RWPE2 (cell line): ENCODE measurements around the gene SYNM.

Experiments used
- ATAC-seq: fragments of 200-7000 bp; cut with Tn5 transposase; 3 replicates; pipeline ENCODE4 v1.9.1; 2021; ENCODE audit warnings: low read depth
- DNase-seq: peaks from one replicate; pipeline ENCODE4 v3.0.0-alpha.2; 2020; ENCODE audit warnings: low spot score
- H3K27ac ChIP-seq: fragments of 450-650 bp; 2 replicates; pipeline ENCODE4 v1.5.1; 2017; ENCODE audit warnings: mild to moderate bottlenecking; ENCODE audit not compliant: poor library complexity, severe bottlenecking
- H3K27me3 ChIP-seq: fragments of 250-450 bp; sonication (Bioruptor Pico); 2 replicates; pipeline ENCODE4 v1.5.1; 2021; ENCODE audit warnings: mild to moderate bottlenecking, moderate library complexity; ENCODE audit not compliant: insufficient read depth, poor library complexity, severe bottlenecking
- H3K36me3 ChIP-seq: fragments of 250-450 bp; sonication (Bioruptor Pico); 2 replicates; pipeline ENCODE4 v1.5.1; 2020; ENCODE audit warnings: low read depth, mild to moderate bottlenecking, moderate library complexity
- H3K4me1 ChIP-seq: fragments of 250-450 bp; sonication (Bioruptor Pico); 2 replicates; pipeline ENCODE4 v1.5.1; 2021; ENCODE audit warnings: mild to moderate bottlenecking, moderate library complexity; ENCODE audit not compliant: insufficient read depth, poor library complexity, severe bottlenecking
- H3K4me3 ChIP-seq: fragments of 250-450 bp; sonication (Bioruptor Pico); 2 replicates; pipeline ENCODE4 v1.5.1; 2021; ENCODE audit warnings: mild to moderate bottlenecking, moderate library complexity; ENCODE audit not compliant: severe bottlenecking
- H3K9me3 ChIP-seq: fragments of 250-450 bp; sonication (Bioruptor Pico); 2 replicates; pipeline ENCODE4 v1.5.1; 2021; ENCODE audit warnings: mild to moderate bottlenecking, moderate library complexity; ENCODE audit not compliant: severe bottlenecking
- TF ChIP-seq, protein P1 (sequence below): fragments of 450-650 bp; IDR thresholded peaks from one replicate; pipeline ENCODE4 v1.5.1; 2017; ENCODE audit warnings: mild to moderate bottlenecking, moderate library complexity; ENCODE audit not compliant: poor library complexity, severe bottlenecking

SYNM gene

DNA sequence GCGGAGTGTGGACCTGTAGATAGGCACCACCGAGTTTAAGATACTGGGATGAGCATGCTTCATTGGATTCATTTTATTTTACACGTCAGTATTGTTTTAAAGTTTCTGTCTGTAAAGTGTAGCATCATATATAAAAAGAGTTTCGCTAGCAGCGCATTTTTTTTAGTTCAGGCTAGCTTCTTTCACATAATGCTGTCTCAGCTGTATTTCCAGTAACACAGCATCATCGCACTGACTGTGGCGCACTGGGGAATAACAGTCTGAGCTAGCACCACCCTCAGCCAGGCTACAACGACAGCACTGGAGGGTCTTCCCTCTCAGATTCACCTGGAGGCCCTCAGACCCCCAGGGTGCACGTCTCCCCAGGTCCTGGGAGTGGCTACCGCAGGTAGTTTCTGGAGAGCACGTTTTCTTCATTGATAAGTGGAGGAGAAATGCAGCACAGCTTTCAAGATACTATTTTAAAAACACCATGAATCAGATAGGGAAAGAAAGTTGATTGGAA is 29.5 kb downstream of the SYNM start:
- no peaks in the 10 kb centered on the region for H3K9me3 ChIP-seq
- H3K4me1 ChIP-seq: no peaks in the 10 kb centered on the region
- TF ChIP-seq, protein P1, sequence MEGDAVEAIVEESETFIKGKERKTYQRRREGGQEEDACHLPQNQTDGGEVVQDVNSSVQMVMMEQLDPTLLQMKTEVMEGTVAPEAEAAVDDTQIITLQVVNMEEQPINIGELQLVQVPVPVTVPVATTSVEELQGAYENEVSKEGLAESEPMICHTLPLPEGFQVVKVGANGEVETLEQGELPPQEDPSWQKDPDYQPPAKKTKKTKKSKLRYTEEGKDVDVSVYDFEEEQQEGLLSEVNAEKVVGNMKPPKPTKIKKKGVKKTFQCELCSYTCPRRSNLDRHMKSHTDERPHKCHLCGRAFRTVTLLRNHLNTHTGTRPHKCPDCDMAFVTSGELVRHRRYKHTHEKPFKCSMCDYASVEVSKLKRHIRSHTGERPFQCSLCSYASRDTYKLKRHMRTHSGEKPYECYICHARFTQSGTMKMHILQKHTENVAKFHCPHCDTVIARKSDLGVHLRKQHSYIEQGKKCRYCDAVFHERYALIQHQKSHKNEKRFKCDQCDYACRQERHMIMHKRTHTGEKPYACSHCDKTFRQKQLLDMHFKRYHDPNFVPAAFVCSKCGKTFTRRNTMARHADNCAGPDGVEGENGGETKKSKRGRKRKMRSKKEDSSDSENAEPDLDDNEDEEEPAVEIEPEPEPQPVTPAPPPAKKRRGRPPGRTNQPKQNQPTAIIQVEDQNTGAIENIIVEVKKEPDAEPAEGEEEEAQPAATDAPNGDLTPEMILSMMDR: no peak
- no peak overlapping the region for H3K27ac ChIP-seq
- no peak overlapping the region for H3K4me3 ChIP-seq
- H3K27me3 ChIP-seq: no peaks in the 10 kb centered on the region
- ATAC-seq (no peak), DNase-seq (no peak)
- 0 out of 2 replicates have a peak, but pooled peaks cover 3% of the 10 kb centered on the region for H3K36me3 ChIP-seq

DNA sequence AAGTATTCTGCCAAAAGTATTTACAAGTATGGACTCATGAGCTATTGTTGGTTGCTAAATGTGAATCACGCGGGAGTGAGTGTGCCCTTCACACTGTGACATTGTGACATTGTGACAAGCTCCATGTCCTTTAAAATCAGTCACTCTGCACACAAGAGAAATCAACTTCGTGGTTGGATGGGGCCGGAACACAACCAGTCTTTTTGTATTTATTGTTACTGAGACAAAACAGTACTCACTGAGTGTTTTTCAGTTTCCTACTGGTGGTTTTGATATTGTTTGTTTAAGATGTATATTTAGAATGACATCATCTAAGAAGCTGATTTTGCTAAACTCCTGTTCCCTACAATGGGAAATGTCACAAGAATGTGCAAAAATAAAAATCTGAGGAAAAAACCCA is 30.3 kb downstream of the SYNM start:
- H3K9me3 ChIP-seq: no peaks in the 10 kb centered on the region
- H3K4me1 ChIP-seq: no peaks in the 10 kb centered on the region
- ATAC-seq: no peak
- TF ChIP-seq, protein P1: no peak
- 0 out of 2 replicates have a peak, but pooled peaks cover 3% of the 10 kb centered on the region for H3K36me3 ChIP-seq
- DNase-seq: no peak
- no peak overlapping the region for H3K27ac ChIP-seq
- H3K4me3 ChIP-seq: no peak overlapping the region
- no peaks in the 10 kb centered on the region for H3K27me3 ChIP-seq

DNA sequence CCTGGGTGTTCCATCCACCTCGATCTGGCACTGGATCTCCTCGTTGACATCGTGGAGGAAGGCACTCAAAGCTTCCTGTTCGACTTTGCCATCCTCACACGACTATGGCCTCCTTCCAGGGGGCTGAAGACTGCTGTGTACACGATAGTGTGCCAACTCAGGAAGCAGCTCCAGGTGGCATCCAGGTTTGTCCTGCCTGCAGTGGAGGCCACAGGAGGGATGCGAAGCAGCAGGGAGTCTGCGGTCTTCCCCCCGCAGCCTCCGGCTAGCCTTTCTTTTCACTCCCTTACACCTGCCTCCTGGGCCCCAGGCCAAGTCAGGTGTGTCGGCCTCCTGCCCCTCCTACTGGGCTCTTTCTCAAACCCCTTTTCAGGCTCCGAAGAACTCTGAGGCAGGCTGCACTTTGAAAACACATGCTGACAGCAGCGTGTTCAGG is 32.2 kb downstream of the SYNM start:
- TF ChIP-seq, protein P1: no peak
- Histone ChIP-seq H3K4me1 (no peaks in the 10 kb centered on the region), H3K27ac (no peak overlapping the region), H3K9me3 (no peaks in the 10 kb centered on the region), H3K27me3 (no peaks in the 10 kb centered on the region), H3K4me3 (no peak overlapping the region), H3K36me3 (0 out of 2 replicates have a peak, but pooled peaks cover 3% of the 10 kb centered on the region)
- DNase-seq (no peak), ATAC-seq (no peak; the same call in 2 of the 3 replicates)

DNA sequence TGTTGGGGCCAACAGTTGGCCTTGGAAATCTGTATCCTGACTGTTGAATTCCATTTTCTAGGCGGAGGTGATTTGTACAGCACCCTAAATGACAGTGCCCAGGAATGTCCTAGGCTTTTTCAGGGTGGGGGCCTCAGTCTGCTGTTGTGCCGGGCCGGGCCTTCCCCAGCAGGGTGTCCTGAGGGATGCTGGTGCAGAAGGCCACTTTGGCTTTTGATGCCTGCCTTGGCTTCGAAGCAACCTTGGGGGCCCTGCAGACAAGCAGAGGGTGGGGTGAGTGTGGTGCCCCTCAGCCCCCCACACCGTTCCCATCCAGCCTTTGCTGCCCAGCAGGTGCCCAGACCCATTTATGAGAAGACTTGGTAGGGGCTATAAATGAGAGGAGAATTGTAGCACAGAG is 33.0 kb downstream of the SYNM start:
- Histone ChIP-seq H3K27me3 (no peaks in the 10 kb centered on the region), H3K27ac (no peak overlapping the region), H3K4me3 (no peak overlapping the region), H3K4me1 (no peaks in the 10 kb centered on the region), H3K9me3 (no peaks in the 10 kb centered on the region), H3K36me3 (0 out of 2 replicates have a peak, but pooled peaks cover 3% of the 10 kb centered on the region)
- TF ChIP-seq, protein P1: no peak
- ATAC-seq (no peak), DNase-seq (no peak)

DNA sequence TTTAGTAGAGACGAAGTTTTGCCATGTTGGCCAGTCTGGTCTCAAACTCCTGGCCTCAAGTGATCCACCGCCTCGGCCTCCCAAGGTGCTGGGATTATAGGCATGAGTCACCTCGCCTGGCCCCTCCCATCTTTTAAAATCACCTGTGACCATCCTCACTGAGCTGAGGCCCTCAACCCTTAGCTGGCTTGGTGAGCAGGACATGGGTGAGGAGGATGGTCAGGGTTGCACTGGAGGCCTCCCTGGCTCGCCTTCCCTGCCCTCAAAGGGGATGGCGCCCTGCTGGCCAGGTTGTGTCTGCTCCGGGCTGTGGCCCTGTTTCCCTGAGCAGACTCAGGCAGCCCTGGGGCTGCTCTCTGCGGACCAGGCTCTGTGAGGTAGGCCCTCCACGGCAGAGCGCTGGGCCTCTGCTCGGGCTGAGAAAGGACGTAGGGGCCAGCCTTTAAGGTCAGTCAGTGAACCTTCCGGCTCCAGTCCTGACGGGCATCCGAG is 33.7 kb downstream of the SYNM start:
- ATAC-seq (peak; percentile 22; the same call in 2 of the 3 replicates), DNase-seq (no peak)
- 0 out of 2 replicates have a peak, but pooled peaks cover 3% of the 10 kb centered on the region for H3K36me3 ChIP-seq
- H3K27ac ChIP-seq: no peak overlapping the region
- no peaks in the 10 kb centered on the region for H3K9me3 ChIP-seq
- H3K27me3 ChIP-seq: no peaks in the 10 kb centered on the region
- TF ChIP-seq, protein P1: no peak
- H3K4me3 ChIP-seq: no peak overlapping the region
- H3K4me1 ChIP-seq: no peaks in the 10 kb centered on the region
